Measurements from ENCODE around the gene TMEM31.

Gene TMEM31

DNA sequence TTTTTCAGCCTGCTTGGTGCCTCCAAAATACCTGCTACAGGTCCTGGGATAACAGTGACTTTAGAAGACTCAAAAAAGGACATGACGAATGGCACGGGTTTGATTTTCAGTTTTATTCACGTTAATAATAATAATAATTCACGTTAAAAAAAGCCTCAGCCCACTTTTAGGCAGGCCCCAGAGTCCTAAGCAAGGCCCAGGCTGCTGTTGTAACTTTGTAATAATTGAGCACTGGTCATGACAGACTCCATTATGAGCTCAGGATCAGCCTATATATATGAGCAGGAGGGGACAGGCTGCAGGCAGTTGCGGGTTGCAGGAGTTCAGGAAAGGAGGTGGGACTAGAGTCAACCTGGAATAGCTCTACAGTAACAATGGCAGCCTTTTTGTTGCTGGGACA lies at the start of gene TMEM31:
Gene TMEM31, plus strand, starts transcription at position 301 of the 400 bp plus-strand sequence. CDS start 1,350 bp downstream, outside the sequence.
- DNase-seq, result no peak

DNA sequence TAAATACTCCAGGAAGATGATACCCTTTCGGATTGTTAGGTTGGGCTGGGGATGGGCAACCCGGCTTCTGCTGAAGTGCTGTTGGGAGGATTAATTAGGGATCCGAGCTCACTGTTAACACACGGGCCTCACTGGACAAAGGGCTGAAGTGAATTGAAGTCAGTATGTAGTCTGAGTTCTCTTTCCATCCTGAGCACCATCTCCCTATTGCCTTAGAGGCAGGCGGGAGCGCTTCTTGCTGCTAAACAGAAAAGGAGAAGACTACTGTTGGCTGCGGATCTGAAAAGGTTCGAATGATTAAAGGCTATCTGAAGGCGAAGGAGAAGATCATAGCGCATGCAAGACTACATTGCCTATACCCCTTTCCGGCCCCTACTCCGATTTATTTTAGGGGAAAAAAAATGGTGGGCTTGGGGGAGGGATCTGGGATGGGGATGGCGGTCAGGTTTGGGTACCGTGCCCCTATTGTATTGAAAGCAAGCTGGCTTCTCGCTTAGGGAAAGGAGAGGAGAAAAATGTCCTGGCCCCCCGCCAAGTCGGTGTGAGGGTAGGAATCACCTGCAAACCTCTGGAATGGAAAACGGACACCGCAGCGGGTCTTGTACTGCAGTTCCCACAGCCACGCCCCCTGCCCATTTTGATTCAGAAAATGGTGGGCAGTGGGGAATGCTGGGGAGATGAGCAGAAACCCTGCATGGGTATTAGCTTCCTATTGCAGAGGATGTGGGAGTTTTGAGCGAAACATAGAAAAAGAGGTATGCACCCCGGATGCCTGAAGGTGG lies 46.5 kb upstream of the TMEM31 start:
- no peak for DNase-seq

DNA sequence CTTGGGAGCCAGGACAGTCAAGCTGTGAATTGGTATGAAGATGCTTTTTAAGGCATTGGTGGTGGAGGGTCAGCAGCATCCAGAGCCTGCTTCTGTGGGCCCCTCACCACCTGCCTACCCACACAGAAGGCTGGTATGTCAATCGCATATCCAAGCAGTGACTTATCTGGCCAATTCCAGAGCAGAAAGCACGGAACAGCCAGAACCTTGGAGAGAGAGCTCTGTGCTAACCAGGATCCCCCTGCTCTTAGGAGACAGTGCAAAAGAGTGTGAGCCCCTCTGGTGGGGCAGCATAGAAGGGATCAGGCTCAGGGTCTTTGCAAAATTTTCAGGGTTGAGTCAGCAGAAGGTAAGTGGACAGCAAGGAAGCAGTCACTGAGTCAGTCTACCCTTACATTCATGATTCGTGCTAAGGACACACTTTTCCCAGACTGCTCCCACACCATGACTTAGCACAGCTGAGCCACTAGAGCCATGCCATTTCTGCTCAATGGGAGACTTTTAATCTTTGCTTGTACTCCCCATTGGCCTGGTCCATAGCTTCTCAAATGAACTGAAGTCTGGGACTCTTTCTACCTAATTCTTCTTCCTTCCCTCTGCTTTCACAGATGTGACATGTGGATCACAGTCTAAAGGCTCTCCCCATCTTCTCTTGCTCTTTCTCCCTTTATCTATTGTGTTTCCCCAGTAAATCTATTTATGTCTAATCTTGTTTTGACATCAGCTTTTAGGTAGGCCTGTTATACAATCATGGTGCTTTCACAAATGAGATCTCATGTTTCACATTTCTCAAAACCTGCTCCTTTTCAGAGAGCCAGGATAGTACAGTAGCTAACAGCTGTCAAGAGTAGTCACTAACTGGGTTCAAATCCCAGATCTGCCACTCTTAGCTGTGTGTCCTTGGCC lies 44.3 kb upstream of the TMEM31 start:
- DNase-seq, result no peak

DNA sequence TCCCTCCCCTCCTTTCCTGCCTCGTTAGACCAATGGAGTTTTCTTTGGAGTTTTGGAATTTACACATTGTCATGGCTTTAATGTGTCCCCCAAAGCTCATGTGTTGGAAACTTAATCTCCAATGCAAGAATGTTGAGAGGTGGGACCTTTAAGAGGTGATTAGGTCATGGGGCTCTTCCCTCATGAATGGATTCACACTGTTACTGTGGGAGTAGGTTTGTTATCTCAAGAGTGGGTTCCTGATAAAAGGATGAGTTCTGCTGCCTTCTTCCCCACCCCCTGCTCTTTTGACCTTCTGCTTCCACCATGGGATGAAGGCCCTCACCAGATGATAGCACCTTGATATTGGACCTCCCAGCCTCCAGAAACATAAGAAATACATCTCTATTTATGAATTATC lies 41.0 kb upstream of the TMEM31 start:
- DNase-seq, result no peak

DNA sequence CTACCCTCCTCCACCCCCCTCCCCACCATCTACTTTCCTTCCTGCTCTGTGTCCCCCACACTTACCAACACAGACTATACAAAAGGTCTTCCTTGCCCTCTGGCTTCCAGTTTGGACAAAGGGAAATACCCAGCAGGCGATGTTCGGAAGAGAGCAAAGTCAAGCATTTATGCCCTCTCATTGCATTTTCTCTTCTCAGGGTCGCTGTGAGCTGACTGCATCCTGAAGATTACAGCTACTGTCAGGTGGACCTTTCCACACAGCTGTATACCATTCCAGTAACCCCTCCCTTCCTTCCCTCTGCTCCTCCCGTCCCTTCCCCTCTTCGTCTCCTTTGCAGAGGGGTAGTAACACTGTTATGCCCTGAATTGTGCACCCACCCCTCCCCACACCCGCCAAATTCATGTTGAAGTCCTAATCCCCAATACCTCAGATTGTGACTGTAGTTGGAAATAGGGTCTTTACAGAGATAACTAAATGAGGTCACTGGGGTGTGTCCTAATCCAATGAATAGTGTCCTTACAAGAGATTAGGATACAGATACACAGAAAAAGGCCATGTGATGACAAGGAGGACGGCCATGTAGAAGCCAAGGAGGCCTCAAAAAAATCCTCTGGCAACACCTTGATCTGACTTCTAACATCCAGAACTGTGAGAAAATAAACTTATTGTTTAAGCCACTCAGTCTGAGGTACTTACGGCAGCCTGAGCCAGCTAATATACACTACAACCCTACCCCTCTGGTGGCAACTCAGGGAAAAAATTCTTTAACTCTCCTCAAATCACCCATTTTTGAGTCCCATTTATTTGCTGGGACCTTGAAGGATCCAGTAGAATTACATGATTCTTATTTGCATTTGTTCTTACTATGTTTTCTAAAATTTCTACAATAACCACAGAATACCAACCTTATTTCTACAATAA lies 35.9 kb upstream of the TMEM31 start:
- no peak for DNase-seq

DNA sequence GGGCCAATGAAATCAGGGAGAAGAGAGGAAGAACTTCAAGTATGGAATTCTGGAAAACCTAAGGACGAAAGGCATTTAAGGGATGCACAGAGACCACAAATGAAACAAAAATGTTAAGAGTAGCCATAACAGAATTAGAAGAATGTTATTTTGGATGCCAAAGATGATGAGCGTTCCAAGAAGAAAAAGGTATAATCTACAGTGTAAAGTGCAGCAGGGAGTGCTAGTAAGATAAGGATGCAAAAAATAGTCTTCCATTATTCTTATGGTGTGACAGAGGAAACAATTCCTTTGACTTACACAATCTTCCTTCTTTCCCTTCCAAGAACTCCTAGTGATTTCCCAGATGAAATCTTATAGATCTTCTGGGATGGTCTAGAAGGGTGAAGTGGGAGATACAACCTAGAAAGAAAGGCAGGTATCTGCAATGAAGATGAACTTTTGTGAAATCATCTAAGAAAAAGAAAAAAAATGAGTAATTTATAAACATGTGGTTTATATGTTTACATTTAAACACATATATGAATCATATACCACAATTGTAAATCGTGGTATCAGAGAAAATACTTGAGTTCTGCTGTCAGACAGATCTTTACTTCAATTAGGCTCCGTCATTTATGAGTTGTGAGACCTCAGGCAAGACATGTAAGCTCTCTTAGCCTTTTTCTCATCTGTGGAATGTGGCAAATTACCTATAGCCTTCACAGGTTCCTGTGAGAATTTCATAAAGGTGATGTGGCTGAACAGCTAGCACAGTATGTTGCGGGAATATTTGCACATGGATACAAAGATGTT lies 32.3 kb upstream of the TMEM31 start:
- no peak for DNase-seq

DNA sequence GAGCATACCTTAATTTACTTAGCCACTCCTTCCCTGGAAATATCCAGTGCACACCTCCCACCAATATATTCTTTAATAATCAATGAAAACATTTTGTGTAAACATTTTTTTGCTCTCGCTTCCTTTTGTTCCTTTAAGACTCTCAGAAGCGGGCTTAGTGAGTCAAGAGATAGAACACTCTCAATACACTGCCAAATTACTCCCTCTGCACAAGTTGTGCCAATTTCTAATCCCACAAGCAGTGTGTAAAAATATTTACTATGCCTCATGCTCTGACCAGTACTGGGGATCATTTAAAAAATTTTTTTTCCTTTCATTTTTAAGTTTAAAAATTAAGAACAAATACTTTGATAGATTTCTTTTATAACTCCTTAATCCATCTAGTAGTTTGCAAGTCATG lies 29.3 kb upstream of the TMEM31 start:
- no peak for DNase-seq

DNA sequence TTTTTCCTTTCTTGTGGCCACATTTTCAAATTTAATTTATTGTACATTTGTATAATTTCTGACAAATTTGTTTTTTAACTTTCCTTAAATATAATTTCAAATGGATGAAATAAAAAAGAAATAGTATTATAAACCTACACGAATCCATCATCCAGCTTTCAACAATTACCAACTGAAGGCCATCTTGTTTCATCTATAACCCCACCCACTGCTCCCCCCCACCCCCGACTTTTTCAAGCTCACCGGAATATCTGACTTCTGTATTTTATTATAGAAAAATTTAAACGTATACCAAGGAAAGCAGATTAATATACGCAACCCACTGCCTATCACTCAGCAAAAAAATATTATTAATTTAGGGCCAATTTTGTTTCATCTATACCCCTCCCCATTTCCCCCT lies 25.3 kb upstream of the TMEM31 start:
- no peak for DNase-seq

DNA sequence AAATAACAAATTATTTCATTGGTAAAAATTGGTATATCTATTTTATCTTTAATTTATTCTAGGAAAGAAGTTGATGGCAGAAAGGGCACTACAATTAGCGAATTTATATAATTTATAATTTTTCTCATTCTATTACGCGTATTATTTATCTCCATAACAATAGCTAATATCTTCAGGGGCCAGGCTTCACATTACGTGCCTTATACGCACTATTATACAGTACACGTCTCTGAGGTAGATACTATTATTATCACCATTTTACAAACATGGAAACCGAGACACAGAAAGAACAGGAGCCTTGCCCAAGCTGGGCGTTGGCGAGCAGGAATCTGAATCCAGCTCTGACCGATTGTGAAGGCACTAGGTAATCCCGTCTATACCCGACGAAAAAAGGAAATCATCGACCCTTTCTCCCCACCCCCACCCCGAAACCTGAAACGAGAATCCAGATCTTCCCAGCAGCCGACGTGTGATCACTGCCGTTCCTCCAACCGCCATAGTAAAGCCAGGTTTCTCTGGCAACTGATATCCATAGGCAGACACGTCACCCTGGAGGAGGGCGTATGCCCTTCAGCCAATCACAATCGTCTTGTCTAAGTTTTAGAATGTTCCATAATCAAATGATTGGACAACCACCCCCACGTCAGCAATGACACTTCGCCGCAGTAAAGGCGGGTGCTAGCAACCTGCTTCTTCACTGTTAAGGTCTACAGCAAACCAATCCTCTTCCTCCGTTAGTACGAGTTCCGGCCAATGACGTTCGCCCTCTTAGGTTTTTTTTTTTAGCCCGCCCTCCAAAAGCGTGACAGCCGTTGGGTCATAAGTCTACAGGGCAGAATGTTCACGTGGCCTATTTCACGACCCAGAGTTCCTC lies 24.3 kb upstream of the TMEM31 start, which contains the start of gene MORF4L2:
Gene MORF4L2, minus strand, starts transcription at position 501 of the 874 bp plus-strand sequence. CDS start 9,672 bp downstream, outside the sequence.
- peak; percentile 48 to 73 (median 64) for DNase-seq

GRCh38 chrX:103687073-103687695 lies 23.5 kb upstream of the TMEM31 start:
- peak; percentile 62 to 82 (median 75) for DNase-seq

DNA sequence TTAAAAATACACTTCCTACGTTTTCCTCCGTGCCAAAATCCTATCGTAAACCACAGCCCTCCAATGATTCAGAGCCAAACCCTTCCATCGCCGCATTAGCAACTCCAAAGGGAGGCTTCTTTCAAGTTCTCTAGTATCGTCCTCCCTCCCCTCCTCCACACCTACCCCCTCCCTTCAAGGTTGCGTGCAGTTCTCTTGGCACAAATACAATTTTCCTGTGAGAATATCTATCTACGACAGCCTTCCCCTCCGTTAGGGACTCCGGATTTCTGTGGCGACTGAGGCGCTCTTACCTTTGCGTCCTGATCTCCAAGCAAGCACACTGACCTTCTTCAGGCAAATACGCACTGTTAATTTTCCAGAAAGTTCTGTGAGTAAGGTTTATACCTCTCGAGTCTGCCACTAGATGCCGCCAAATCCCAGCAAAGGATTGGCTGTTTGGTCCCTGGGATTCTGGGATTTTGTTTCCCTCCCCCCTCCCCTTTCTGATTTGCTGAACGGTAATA lies 23.0 kb upstream of the TMEM31 start:
- peak in 3 of 4 experiments; percentile 4 to 12 (median 5) for DNase-seq

- no peak for DNase-seq
Measured at GRCh38 chrX:103688946-103689345, 21.8 kb upstream of the TMEM31 start.

DNA sequence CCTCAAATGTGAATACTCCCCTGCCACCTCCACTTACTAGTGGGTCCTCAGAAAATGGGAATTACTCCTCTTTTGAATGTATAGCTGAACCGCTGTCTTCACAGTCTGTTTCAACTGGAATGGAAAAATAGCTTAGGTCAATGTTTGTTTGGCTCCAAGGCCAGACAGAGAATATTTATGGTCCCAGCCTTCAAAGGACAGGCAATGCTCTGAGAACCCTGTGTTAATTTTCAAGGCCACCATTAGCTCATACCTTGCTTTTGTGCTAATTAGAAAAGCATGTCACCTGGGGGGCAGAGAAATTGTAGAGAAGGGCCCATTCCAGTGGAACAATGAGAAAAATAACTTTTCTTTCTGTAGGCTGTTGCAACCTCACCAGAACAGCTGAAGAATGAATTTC lies 19.6 kb upstream of the TMEM31 start:
- no peak for DNase-seq

GRCh38 chrX:103697687-103698086 lies 13.0 kb upstream of the TMEM31 start:
- DNase-seq, result no peak

GRCh38 chrX:103699243-103699642 lies 11.5 kb upstream of the TMEM31 start:
- no peak for DNase-seq

GRCh38 chrX:103704863-103705262 lies 5.8 kb upstream of the TMEM31 start:
- DNase-seq, result no peak

GRCh38 chrX:103716962-103717361 lies 6.3 kb downstream of the TMEM31 start:
- DNase-seq, result no peak

- DNase-seq, result no peak
Measured at GRCh38 chrX:103718120-103718519, 7.4 kb downstream of the TMEM31 start.

GRCh38 chrX:103722505-103722904 lies 11.8 kb downstream of the TMEM31 start:
- DNase-seq, result no peak

- no peak for DNase-seq
Measured at GRCh38 chrX:103726477-103726876, 15.8 kb downstream of the TMEM31 start.
